Activated naive CD4-positive, alpha-beta T cell treated with anti-CD3 and anti-CD28 coated beads for 36 hours (primary cell): ENCODE results near the gene MEMO1. TPM values are rescaled to one million over a fixed set of nuclear protein-coding genes. Genes with fewer than 3 reads are reported as not detected.
"Not testable (repeated sequence)": the region's sequence is repeated elsewhere in the genome, so short reads cannot be mapped to it uniquely, and the experiment has no call there.

Experiments
- CTCF ChIA-PET: fragments of 350-600 bp; sonication (Branson Sonifier 250); formaldehyde crosslinking; loops from one replicate; lab custom pipeline; 2021; ENCODE audit warnings: antibody characterized with exemption; lab: Charles Lee
- DNase-seq: peaks from one replicate; pipeline ENCODE4 v3.0.0-alpha.2; 2020
- H3K27ac Mint-ChIP-seq: one replicate; pipeline ENCODE4 v1.8.0; 2021; ENCODE audit warnings: mild to moderate bottlenecking, mixed read lengths
- H3K27me3 Mint-ChIP-seq: one replicate; pipeline ENCODE4 v1.8.0; 2021; ENCODE audit warnings: low read depth, mixed read lengths
- H3K36me3 Mint-ChIP-seq: one replicate; pipeline ENCODE4 v1.8.0; 2021; ENCODE audit warnings: low read depth, mixed read lengths
- H3K4me1 Mint-ChIP-seq: one replicate; pipeline ENCODE4 v1.8.0; 2021; ENCODE audit warnings: low read depth, mixed read lengths
- H3K4me3 Mint-ChIP-seq: one replicate; pipeline ENCODE4 v1.8.0; 2021; ENCODE audit warnings: mild to moderate bottlenecking, moderate library complexity, mixed read lengths
- H3K9me3 Mint-ChIP-seq: one replicate; pipeline ENCODE4 v1.8.0; 2021; ENCODE audit warnings: mixed read lengths
- intact Hi-C: fragments of 100-400 bp; cut with micrococcal nuclease; formaldehyde crosslinking; loops from one replicate; pipeline ENCODE4 v1.15.1; 2023
- total RNA-seq, 2 experiments: library from RNA; stranded (reverse); gene quantifications; one replicate each; pipeline ENCODE4 v1.2.3, GENCODE V29; 2021

MEMO1 gene
- total RNA-seq, 2 experiments from 2014 or later = 39.5 to 42.0 TPM

DNA sequence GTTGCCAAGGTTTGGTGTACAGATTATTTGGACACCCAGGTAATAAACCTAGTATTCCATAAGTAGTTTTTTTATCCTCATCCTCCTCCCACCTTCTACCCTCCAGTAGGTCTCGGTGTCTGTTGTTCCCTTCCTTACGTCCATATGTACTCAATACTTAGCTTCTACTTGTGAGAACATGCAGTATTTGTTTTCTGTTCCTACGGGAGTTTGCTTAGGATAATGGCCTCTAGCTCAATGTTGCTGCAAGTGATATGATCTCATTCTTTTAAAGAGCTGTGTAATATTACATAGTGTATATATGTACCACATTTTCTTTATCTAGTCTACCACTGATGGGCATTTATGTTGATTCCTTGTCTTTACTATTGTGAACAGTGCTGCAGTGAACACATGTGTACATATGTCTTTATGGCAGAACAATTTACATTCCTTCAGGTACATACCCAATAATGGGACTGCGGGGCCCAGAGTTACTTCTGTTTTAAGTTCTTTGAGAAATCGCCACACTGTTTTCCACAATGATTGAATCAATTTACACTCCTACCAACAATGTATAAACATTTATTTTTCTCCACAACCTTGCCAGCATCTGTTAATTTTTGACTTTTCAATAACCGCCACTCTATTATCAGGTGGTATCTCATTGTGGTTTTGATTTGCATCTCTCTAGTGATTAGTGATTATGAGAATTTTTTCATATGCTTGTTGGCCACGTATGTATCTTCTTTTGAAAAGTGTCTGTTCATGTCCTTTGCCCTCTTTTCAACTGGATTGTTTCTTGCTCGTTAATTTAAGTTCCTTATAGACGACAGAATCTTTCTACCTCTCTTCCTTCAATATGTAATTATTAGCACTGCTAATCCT lies 88.0 kb downstream of the MEMO1 start:
- H3K4me3 Mint-ChIP-seq = no peak overlapping the region
- intact Hi-C loops = no loop called here
- H3K9me3 Mint-ChIP-seq = no peaks in the 10 kb centered on the region
- H3K27ac Mint-ChIP-seq = no peak overlapping the region
- no peaks in the 10 kb centered on the region for H3K4me1 Mint-ChIP-seq
- DNase-seq = no peak
- H3K27me3 Mint-ChIP-seq = no peaks in the 10 kb centered on the region
- peaks cover 7% of the 10 kb centered on the region for H3K36me3 Mint-ChIP-seq
- CTCF ChIA-PET = interaction anchor here (0.6 kb wide), 1 partner anchor 108 kb away, joined by 3 read pairs; no protein-coding TSS in a partner anchor

DNA sequence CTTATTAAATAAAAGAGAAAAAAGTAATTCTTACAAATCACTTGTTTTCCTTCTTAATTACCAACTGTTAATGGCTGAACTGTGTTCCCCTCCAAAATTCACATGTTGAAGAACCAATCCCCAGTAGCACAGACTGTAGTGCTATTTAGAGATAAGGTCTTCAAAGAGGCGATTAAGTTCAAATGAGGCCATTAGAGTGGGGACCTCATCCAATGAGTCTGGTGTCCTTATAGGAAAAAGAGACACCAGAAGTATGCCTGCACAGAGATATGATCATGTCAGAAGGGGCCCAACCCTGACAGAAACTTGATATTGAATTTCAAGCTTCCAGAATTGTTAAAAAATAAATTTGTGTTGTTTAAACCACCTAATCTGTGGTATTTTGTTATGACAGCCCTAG lies 89.8 kb downstream of the MEMO1 start:
- Mint-ChIP-seq H3K27me3 (no peaks in the 10 kb centered on the region), H3K4me1 (no peaks in the 10 kb centered on the region), H3K4me3 (no peak overlapping the region), H3K36me3 (peaks cover 7% of the 10 kb centered on the region), H3K27ac (no peak overlapping the region), H3K9me3 (no peaks in the 10 kb centered on the region)
- CTCF ChIA-PET = no interaction called here
- DNase-seq = no peak
- intact Hi-C loops = no loop called here

DNA sequence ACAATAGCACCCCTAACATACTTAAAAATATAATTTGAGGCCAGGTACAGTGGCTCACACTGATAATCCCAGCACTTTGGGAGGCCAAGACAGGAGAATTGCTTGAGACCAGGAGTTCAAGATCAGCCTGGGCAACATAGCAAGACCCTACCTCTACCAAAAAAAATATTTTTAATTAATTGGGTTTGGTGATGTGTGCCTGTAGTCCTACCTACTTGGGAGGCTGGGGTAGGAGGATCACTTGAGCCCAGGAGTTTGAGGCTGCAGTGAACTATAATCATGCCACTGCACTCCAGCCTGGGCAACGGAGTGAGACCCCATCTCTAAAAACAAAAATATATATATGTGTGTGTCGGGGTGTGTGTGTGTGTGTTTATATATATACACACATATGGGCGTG lies 91.3 kb downstream of the MEMO1 start:
- H3K9me3 Mint-ChIP-seq = no peaks in the 10 kb centered on the region
- H3K36me3 Mint-ChIP-seq = peaks cover 5% of the 10 kb centered on the region
- H3K4me3 Mint-ChIP-seq = no peak overlapping the region
- DNase-seq = no peak
- intact Hi-C loops = no loop called here
- no peaks in the 10 kb centered on the region for H3K4me1 Mint-ChIP-seq
- no peaks in the 10 kb centered on the region for H3K27me3 Mint-ChIP-seq
- CTCF ChIA-PET = no interaction called here
- H3K27ac Mint-ChIP-seq = no peak overlapping the region

DNA sequence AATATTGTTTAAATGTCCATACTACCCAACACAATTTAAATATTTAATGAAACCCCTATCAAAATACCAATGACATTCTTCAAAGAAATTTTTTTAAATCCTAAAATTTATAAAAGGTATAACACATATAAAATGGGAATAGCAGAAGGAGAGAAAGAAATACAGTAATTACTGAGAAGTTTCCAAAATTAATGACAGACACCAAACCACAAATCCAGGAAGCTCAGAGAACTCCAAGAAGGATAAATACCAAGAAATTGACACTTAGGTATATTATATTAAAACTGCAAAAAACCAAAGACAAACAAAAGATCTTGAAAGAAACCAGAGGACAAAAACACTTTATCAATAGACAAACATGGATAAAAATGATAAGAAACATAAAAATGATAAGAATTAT lies 101.1 kb downstream of the MEMO1 start:
- Mint-ChIP-seq H3K27ac (no peak overlapping the region), H3K4me1 (peaks cover 11% of the 10 kb centered on the region), H3K9me3 (no peaks in the 10 kb centered on the region), H3K36me3 (peaks cover 23% of the 10 kb centered on the region), H3K27me3 (no peaks in the 10 kb centered on the region), H3K4me3 (no peak overlapping the region)
- intact Hi-C loops = no loop called here
- CTCF ChIA-PET = no interaction called here
- DNase-seq = no peak

DNA sequence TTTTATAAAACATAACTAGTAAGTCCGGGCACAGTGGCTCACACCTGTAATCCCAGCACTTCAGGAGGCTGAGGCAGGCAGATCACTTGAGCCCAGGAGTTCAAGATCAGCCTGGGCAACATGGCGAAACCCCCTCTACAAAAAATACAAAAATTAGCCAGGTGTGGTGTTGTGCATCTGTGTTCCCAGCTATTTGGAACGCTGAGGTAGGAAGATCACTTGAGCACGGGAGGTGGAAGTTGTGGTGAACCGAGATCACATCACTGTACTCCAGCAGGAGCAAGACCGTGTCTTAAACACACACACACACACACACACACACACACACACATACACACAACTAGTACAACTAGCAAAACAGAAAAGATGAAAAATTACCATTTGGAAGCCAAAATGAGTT lies 103.3 kb downstream of the MEMO1 start:
- H3K4me3 Mint-ChIP-seq, H3K9me3 Mint-ChIP-seq, H3K27ac Mint-ChIP-seq, DNase-seq, H3K27me3 Mint-ChIP-seq, CTCF ChIA-PET, intact Hi-C loops: not testable (repeated sequence)
- H3K36me3 Mint-ChIP-seq = peaks cover 24% of the 10 kb centered on the region
- H3K4me1 Mint-ChIP-seq = peaks cover 18% of the 10 kb centered on the region

DNA sequence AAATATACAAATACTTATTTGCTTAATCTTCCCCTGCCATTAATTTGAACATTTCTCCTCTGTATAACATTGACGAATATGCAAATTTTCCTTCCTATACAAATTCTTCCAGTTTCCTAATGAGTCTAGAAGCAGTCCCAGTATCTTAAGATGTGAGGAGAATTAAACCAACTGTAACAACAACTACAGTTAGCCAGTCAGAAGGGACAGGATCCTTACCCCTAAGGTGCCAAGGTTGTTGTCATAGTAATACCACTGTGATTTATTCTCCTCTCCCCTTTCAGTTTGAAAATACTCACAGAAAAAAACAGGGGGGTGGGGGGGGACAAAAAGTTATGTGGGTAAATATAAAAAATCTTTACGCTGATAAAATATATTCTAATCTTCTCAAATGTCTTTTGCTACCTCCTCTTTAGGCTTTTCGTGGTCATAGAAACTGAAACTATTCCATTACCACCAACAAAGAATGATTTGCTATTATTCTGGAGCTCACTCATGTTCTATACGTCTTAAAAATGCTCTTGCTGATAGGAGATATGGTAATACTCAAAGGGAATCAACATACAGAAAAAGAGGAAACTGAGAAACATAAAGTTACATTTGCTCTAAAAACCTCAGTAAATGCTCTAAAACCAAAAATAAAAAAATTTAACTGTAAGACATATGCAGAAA lies 107.6 kb downstream of the MEMO1 start:
- Mint-ChIP-seq H3K4me3 (no peak overlapping the region), H3K36me3 (peaks cover 47% of the 10 kb centered on the region), H3K4me1 (peaks cover 9% of the 10 kb centered on the region), H3K9me3 (peaks cover 13% of the 10 kb centered on the region), H3K27ac (no peak overlapping the region), H3K27me3 (no peaks in the 10 kb centered on the region)
- DNase-seq = no peak
- intact Hi-C loops = no loop called here
- CTCF ChIA-PET = interaction anchor here (0.6 kb wide), 1 partner anchor 25 kb away, joined by 3 read pairs; no protein-coding TSS in a partner anchor

DNA sequence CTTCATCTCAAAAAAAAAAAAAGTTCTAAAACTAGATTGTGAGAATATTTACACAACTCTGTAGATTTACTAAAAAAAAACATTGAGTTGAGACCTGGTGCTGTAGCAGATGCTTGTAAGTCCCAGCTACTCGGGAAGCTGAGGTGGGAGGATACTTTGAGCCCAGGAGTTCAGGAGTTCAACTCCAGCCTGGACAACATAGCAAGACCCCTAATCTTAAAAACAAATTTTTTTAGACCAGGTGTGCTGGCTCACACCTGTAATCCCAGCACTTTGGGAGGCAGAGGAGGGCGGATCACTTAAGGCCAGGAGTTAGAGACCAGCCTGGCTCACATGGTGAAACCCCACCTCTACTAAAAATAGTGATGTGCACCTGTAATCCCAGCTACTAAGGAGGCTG lies 108.9 kb downstream of the MEMO1 start:
- peaks cover 59% of the 10 kb centered on the region for H3K36me3 Mint-ChIP-seq
- CTCF ChIA-PET = interaction anchor here (0.8 kb wide), 1 partner anchor 140 kb away, joined by 6 read pairs; no protein-coding TSS in a partner anchor
- H3K9me3 Mint-ChIP-seq = peaks cover 25% of the 10 kb centered on the region
- DNase-seq = no peak
- H3K27ac Mint-ChIP-seq = no peak overlapping the region
- peaks cover 7% of the 10 kb centered on the region for H3K4me1 Mint-ChIP-seq
- intact Hi-C loops = no loop called here
- H3K27me3 Mint-ChIP-seq = no peaks in the 10 kb centered on the region
- H3K4me3 Mint-ChIP-seq = no peak overlapping the region

DNA sequence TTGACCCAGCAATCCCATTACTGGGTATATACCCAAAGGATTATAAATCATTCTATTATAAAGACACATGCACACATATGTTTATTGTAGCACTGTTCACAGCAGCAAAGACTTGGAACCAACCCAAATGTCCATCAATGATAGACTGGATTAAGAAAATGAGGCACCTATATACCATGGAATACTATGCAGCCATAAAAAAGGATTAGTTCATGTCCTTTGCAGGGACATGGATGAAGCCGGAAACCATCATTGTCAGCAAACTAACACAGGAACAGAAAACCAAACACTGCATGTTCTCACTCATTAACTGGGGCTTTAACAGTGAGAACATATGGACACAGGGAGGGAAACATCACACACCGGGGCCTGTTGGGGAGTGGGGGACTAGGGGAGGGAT lies 110.7 kb downstream of the MEMO1 start:
- CTCF ChIA-PET, DNase-seq, intact Hi-C loops, H3K4me3 Mint-ChIP-seq, H3K27ac Mint-ChIP-seq, H3K4me1 Mint-ChIP-seq, H3K27me3 Mint-ChIP-seq: not testable (repeated sequence)
- peaks cover 63% of the 10 kb centered on the region for H3K36me3 Mint-ChIP-seq
- peaks cover 25% of the 10 kb centered on the region for H3K9me3 Mint-ChIP-seq

DNA sequence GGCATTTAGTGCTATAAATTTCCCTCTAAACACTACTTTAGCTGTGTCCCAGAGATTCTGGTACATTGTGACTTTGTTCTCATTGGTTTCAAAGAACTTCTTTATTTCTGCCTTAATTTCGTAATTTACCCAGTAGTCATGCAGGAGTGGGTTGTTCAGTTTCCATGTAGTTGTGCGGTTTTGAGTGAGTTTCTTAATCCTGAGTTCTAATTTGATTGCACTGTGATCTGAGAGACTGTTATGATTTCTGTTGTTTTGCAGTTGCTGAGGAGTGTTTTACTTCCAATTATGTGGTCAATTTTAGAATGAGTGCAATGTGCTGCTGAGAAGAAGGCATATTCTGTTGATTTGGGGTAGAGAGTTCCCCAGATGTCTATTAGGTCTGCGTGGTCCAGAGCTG lies 112.5 kb downstream of the MEMO1 start:
- Mint-ChIP-seq H3K36me3 (peaks cover 60% of the 10 kb centered on the region), H3K9me3 (peaks cover 25% of the 10 kb centered on the region)
- intact Hi-C loops, DNase-seq, CTCF ChIA-PET, H3K27ac Mint-ChIP-seq, H3K4me1 Mint-ChIP-seq, H3K27me3 Mint-ChIP-seq, H3K4me3 Mint-ChIP-seq: not testable (repeated sequence)

DNA sequence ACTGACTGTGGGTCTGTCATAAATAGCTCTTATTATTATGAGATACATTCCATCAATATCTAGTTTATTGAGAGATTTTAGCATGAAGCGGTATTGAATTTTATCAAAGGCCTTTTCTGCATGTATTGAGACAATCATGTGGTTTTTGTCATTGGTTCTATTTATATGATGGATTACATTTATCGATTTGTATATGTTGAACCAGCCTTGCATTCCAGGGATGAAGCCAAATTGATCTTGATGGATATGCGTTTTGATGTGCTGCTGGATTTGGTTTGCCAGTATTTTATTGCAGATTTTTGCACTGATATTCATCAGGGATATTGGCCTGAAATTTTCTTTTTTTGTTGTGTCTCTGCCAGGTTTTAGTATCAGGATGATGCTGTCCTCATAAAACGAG lies 113.5 kb downstream of the MEMO1 start:
- H3K4me1 Mint-ChIP-seq, H3K27ac Mint-ChIP-seq, CTCF ChIA-PET, DNase-seq, H3K4me3 Mint-ChIP-seq, intact Hi-C loops, H3K27me3 Mint-ChIP-seq: not testable (repeated sequence)
- Mint-ChIP-seq H3K36me3 (peaks cover 56% of the 10 kb centered on the region), H3K9me3 (peaks cover 25% of the 10 kb centered on the region)

DNA sequence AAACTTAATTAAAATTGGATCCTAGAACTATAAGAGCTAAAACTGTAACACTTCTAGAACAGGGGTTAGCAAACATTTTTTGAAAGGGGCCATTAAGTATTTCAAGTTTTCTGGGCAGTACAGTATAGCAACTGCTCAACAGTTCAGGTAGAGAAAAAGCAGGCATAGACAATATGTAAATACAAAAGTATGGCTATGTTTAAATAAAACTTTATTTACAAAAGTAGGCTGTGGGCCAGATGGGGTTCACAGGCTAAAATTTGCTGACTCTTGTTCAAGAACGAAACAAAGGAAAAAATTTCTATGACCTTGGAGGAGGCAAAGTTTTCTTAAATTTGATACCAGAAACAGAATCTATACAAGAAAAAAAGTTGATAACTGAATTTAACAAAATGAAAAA lies 114.5 kb downstream of the MEMO1 start:
- Mint-ChIP-seq H3K27me3 (no peaks in the 10 kb centered on the region), H3K27ac (no peak overlapping the region), H3K36me3 (peaks cover 47% of the 10 kb centered on the region), H3K9me3 (peaks cover 25% of the 10 kb centered on the region), H3K4me3 (no peak overlapping the region), H3K4me1 (peaks cover 2% of the 10 kb centered on the region)
- intact Hi-C loops = no loop called here
- no peak for DNase-seq
- CTCF ChIA-PET = no interaction called here

DNA sequence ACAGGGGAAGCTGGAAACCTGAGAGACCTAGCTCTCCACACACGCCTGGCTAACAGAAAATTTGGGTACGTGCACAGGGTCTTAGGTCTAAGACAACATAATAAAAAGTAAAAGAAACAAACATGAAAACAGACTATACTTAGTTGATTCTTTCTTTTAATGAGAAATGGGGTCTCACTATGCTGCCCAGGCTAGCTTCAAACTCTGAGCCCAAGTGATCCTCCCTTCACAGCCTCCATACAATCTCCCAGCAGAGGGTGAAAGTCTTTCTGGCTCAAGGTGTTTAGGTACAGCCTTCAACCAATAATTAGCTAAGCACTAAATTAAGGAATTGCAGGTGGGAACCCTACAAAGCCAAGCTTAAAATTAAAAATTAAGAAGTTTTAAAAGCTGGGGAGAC lies 116.2 kb downstream of the MEMO1 start:
- H3K27me3 Mint-ChIP-seq = no peaks in the 10 kb centered on the region

More for the DNA sequence above, 116.2 kb downstream of the MEMO1 start:
- H3K27ac Mint-ChIP-seq = no peak overlapping the region
- intact Hi-C loops = no loop called here
- no peak for DNase-seq
- no peak overlapping the region for H3K4me3 Mint-ChIP-seq
- peaks cover 21% of the 10 kb centered on the region for H3K9me3 Mint-ChIP-seq
- peaks cover 2% of the 10 kb centered on the region for H3K4me1 Mint-ChIP-seq
- CTCF ChIA-PET = interaction anchor here (0.6 kb wide), 1 partner anchor 32 kb away, joined by 4 read pairs; no protein-coding TSS in a partner anchor
- H3K36me3 Mint-ChIP-seq = peaks cover 39% of the 10 kb centered on the region
